Karpas-422 (cell line): ENCODE data around the gene UBLCP1. TPM values are rescaled to one million over a fixed set of nuclear protein-coding genes. Genes with fewer than 3 reads are reported as not detected.

Experiments
- DNase-seq: peaks from one replicate; pipeline ENCODE4 v3.0.0-alpha.2; 2015
- H2AFZ ChIP-seq: fragments of 200-600 bp; sonication (generic); 2 replicates; pipeline ENCODE4 v1.6.1; 2014; ENCODE audit warnings: antibody characterized with exemption, low read length, mixed read lengths
- H3K27ac ChIP-seq: fragments of 200-600 bp; sonication (generic); 2 replicates; pipeline ENCODE4 v1.5.1; 2014; ENCODE audit warnings: mild to moderate bottlenecking, low read length, moderate library complexity
- H3K27me3 ChIP-seq: fragments of 200-600 bp; sonication (generic); 2 replicates; pipeline ENCODE4 v1.6.1; 2014; ENCODE audit warnings: low read length, mixed read lengths
- H3K36me3 ChIP-seq: fragments of 200-600 bp; sonication (generic); 2 replicates; pipeline ENCODE4 v1.6.1; 2014; ENCODE audit warnings: low read length, mixed read lengths; ENCODE audit not compliant: insufficient read depth
- H3K4me1 ChIP-seq: fragments of 200-600 bp; sonication (generic); 2 replicates; pipeline ENCODE4 v1.6.1; 2014; ENCODE audit warnings: mild to moderate bottlenecking, low read length, mixed read lengths
- H3K4me2 ChIP-seq: fragments of 200-600 bp; sonication (generic); 2 replicates; pipeline ENCODE4 v1.6.1; 2014; ENCODE audit warnings: low read length, low read depth, mild to moderate bottlenecking; ENCODE audit not compliant: poor library complexity, severe bottlenecking
- H3K4me3 ChIP-seq: fragments of 200-600 bp; sonication (generic); 2 replicates; pipeline ENCODE4 v1.5.1; 2014; ENCODE audit warnings: mild to moderate bottlenecking, antibody characterized with exemption, low read length, mixed read lengths
- H3K79me2 ChIP-seq: fragments of 200-600 bp; sonication (generic); 2 replicates; pipeline ENCODE4 v1.6.1; 2014; ENCODE audit warnings: mild to moderate bottlenecking, low read length, mixed read lengths
- H3K9ac ChIP-seq: fragments of 200-600 bp; sonication (generic); 2 replicates; pipeline ENCODE4 v1.6.0; 2014; ENCODE audit warnings: low read length
- H3K9me2 ChIP-seq: fragments of 200-600 bp; sonication (generic), shearing (Covaris generic); replicated peaks from 2 replicates; pipeline ENCODE4 v1.6.0; 2014; ENCODE audit warnings: mild to moderate bottlenecking, low read length, moderate library complexity; ENCODE audit not compliant: insufficient read depth
- H3K9me3 ChIP-seq: fragments of 300-700, 200-600 bp; sonication (generic); 2 replicates; pipeline ENCODE4 v1.6.1; 2014; ENCODE audit warnings: low read length, mixed read lengths
- H4K20me1 ChIP-seq: fragments of 200-600 bp; sonication (generic); 2 replicates; pipeline ENCODE4 v1.6.1; 2014; ENCODE audit warnings: mild to moderate bottlenecking, antibody characterized with exemption, low read length, low read depth; ENCODE audit not compliant: insufficient read depth
- total RNA-seq: library from RNA; depleted of rRNA; stranded (reverse); fragments of >200 nt; shearing (Covaris generic); gene quantifications from 2 replicates; pipeline ENCODE4 v1.2.3, GENCODE V29; 2014; ENCODE audit warnings: low replicate concordance

The UBLCP1 gene
- total RNA-seq, 1 experiment from 2014 or later = 36.2 TPM

DNA sequence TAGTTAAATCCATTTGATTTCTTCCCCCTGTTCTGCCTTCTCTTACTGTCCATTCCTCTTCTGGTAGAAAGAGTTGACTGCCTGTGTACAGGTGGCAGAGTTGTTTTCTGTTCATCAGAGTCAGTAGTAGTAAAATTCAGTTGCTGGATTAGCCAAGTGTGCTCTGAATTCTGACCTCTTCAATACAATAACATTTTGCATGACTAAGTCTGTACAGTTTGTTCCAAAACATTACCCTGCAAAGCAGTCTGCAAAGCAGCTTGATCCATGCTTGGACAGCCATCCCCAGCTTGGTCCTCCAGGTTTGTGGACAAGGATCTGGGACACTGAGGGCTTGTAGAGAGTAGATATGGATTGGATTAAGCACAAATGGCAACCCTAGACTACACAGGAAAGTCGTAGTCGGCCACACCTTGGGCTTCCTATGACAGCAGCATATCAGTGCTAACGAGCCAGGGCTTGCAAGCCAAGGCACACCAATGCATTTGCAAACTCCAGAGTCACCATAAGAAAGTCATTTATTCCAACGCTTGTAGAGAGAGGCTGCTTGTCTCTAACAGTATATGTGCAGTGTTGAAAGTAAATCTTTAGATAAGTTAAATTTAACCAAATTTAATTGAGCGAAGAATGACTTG is 42.0 kb downstream of the UBLCP1 start:
- no peaks in the 10 kb centered on the region for H3K27me3 ChIP-seq
- no peaks in the 10 kb centered on the region for H3K79me2 ChIP-seq
- H3K4me1 ChIP-seq = no peaks in the 10 kb centered on the region
- H3K9me3 ChIP-seq = peaks cover 9% of the 10 kb centered on the region
- H3K36me3 ChIP-seq = no peaks in the 10 kb centered on the region
- H3K9me2 ChIP-seq = no peaks in the 10 kb centered on the region
- no peak overlapping the region for H3K4me3 ChIP-seq
- H3K27ac ChIP-seq = no peak overlapping the region
- H3K9ac ChIP-seq = no peak overlapping the region
- DNase-seq = no peak
- no peak overlapping the region for H2AFZ ChIP-seq
- no peak overlapping the region for H3K4me2 ChIP-seq
- no peaks in the 10 kb centered on the region for H4K20me1 ChIP-seq

GRCh38 chr5:159309689-159310433 is 46.8 kb downstream of the UBLCP1 start:
- Histone ChIP-seq H3K79me2 (no peaks in the 10 kb centered on the region), H3K9ac (no peak overlapping the region), H3K4me3 (peak overlapping the region; percentile 37; the same call in 1 of the 2 replicates), H3K4me1 (peaks cover 8% of the 10 kb centered on the region), H2AFZ (no peak overlapping the region), H3K4me2 (peak overlapping the region; percentile 45), H3K9me2 (no peaks in the 10 kb centered on the region), H3K36me3 (no peaks in the 10 kb centered on the region), H3K9me3 (no peaks in the 10 kb centered on the region), H3K27me3 (no peaks in the 10 kb centered on the region), H3K27ac (no peak overlapping the region), H4K20me1 (no peaks in the 10 kb centered on the region)
- no peak for DNase-seq

- H3K27ac ChIP-seq = no peak overlapping the region
- H3K4me1 ChIP-seq = peaks cover 8% of the 10 kb centered on the region
- H3K9me2 ChIP-seq = no peaks in the 10 kb centered on the region
- no peak overlapping the region for H3K9ac ChIP-seq
- H3K36me3 ChIP-seq = no peaks in the 10 kb centered on the region
- peak; percentile 53 for DNase-seq
- peak overlapping the region; percentile 37; the same call in 1 of the 2 replicates for H3K4me3 ChIP-seq
- H2AFZ ChIP-seq = 0 out of 2 replicates have a peak overlapping the region, but pooled peaks have one; percentile 21
- no peaks in the 10 kb centered on the region for H4K20me1 ChIP-seq
- peak overlapping the region; percentile 45 for H3K4me2 ChIP-seq
- H3K27me3 ChIP-seq = no peaks in the 10 kb centered on the region
- H3K79me2 ChIP-seq = no peaks in the 10 kb centered on the region
- H3K9me3 ChIP-seq = no peaks in the 10 kb centered on the region
Measured at GRCh38 chr5:159310511-159310910, 47.4 kb downstream of the UBLCP1 start.

DNA sequence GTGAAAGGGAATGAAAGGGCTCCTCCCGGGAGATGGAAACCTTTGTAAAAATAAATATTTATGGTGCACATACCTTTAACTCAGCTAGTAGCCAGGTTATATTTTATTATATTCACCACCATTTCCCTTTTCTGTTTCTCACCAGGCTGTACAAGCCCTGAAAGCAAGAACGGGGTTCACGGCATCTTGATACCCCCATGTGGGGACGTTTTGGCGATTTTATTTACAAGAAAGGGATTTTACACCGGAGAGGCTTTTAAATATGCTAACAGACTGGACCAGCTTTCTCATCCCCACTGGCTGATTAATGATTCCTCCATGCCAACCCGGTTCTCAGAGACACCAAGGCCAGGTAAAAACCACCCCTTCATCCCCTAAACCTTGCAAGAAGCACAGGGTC is 48.0 kb downstream of the UBLCP1 start:
- no peaks in the 10 kb centered on the region for H3K27me3 ChIP-seq
- H3K4me3 ChIP-seq = peak overlapping the region; percentile 37; the same call in 1 of the 2 replicates
- no peak overlapping the region for H3K27ac ChIP-seq
- no peaks in the 10 kb centered on the region for H3K9me2 ChIP-seq
- H3K36me3 ChIP-seq = no peaks in the 10 kb centered on the region
- H3K9ac ChIP-seq = no peak overlapping the region
- H3K79me2 ChIP-seq = no peaks in the 10 kb centered on the region
- no peaks in the 10 kb centered on the region for H4K20me1 ChIP-seq
- H2AFZ ChIP-seq = no peak overlapping the region
- DNase-seq = no peak
- peaks cover 8% of the 10 kb centered on the region for H3K4me1 ChIP-seq
- H3K4me2 ChIP-seq = peak overlapping the region; percentile 45
- H3K9me3 ChIP-seq = no peaks in the 10 kb centered on the region

GRCh38 chr5:159313197-159313596 is 50.1 kb downstream of the UBLCP1 start:
- no peak overlapping the region for H3K27ac ChIP-seq
- no peak overlapping the region for H3K4me2 ChIP-seq
- no peaks in the 10 kb centered on the region for H3K79me2 ChIP-seq
- H3K4me3 ChIP-seq = no peak overlapping the region
- H3K9me3 ChIP-seq = no peaks in the 10 kb centered on the region
- peaks cover 8% of the 10 kb centered on the region for H3K4me1 ChIP-seq
- H2AFZ ChIP-seq = no peak overlapping the region
- no peak for DNase-seq
- no peaks in the 10 kb centered on the region for H3K36me3 ChIP-seq
- no peak overlapping the region for H3K9ac ChIP-seq
- H3K9me2 ChIP-seq = no peaks in the 10 kb centered on the region
- H3K27me3 ChIP-seq = no peaks in the 10 kb centered on the region
- no peaks in the 10 kb centered on the region for H4K20me1 ChIP-seq

GRCh38 chr5:159316519-159317383 is 53.7 kb downstream of the UBLCP1 start:
- peak; percentile 78 for DNase-seq

GRCh38 chr5:159317849-159318248 is 54.8 kb downstream of the UBLCP1 start:
- Histone ChIP-seq H3K36me3 (no peaks in the 10 kb centered on the region), H3K79me2 (no peaks in the 10 kb centered on the region), H4K20me1 (no peaks in the 10 kb centered on the region), H3K4me3 (no peak overlapping the region), H3K27ac (no peak overlapping the region), H3K9me3 (no peaks in the 10 kb centered on the region), H3K27me3 (no peaks in the 10 kb centered on the region), H3K4me1 (no peaks in the 10 kb centered on the region), H3K4me2 (no peak overlapping the region), H3K9me2 (no peaks in the 10 kb centered on the region), H3K9ac (no peak overlapping the region), H2AFZ (no peak overlapping the region)
- DNase-seq = no peak

More at GRCh38 chr5:159316519-159317383, 53.7 kb downstream of the UBLCP1 start:
- H2AFZ ChIP-seq = no peak overlapping the region
- no peak overlapping the region for H3K4me2 ChIP-seq
- H3K36me3 ChIP-seq = no peaks in the 10 kb centered on the region
- H3K9me2 ChIP-seq = no peaks in the 10 kb centered on the region
- no peaks in the 10 kb centered on the region for H4K20me1 ChIP-seq
- H3K79me2 ChIP-seq = no peaks in the 10 kb centered on the region
- H3K4me1 ChIP-seq = no peaks in the 10 kb centered on the region
- H3K4me3 ChIP-seq = no peak overlapping the region
- H3K9ac ChIP-seq = no peak overlapping the region
- no peak overlapping the region for H3K27ac ChIP-seq
- H3K27me3 ChIP-seq = no peaks in the 10 kb centered on the region
- H3K9me3 ChIP-seq = no peaks in the 10 kb centered on the region

DNA sequence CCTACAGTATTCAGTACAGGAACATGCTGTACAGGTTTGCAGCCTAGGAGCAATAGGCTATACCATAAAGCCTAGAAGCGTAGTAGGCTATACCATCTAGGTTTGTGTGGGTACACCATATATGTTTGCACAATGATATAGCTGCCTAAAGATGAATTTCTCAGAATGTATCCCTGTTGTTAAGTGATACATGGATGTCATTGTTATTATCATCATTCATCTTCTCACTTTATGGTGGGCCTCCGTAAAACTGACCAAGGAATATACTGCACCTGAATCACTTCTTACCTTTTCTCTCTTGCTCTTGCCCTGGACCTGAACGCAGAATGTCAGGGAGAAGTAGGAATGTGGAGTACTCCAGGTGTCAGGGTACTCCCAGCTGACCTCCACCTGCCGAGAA is 55.4 kb downstream of the UBLCP1 start:
- H3K27ac ChIP-seq = no peak overlapping the region
- H3K9ac ChIP-seq = no peak overlapping the region
- H3K4me3 ChIP-seq = no peak overlapping the region
- H3K4me1 ChIP-seq = no peaks in the 10 kb centered on the region
- no peaks in the 10 kb centered on the region for H3K9me2 ChIP-seq
- H3K27me3 ChIP-seq = no peaks in the 10 kb centered on the region
- H3K9me3 ChIP-seq = no peaks in the 10 kb centered on the region
- no peak overlapping the region for H3K4me2 ChIP-seq
- no peaks in the 10 kb centered on the region for H3K79me2 ChIP-seq
- DNase-seq = no peak
- no peaks in the 10 kb centered on the region for H3K36me3 ChIP-seq
- no peak overlapping the region for H2AFZ ChIP-seq
- no peaks in the 10 kb centered on the region for H4K20me1 ChIP-seq
